ENCODE results near the gene ATP6AP1.

- TF ChIP-seq CTCF (IDR thresholded peaks at IDR 0.05) (no peak), SIN3A (IDR thresholded peaks at IDR 0.05; ENCODE audit: borderline replicate concordance, insufficient read depth, low read depth, low read length) (no peak), POLR2AphosphoS5 (IDR thresholded peaks at IDR 0.05; ENCODE audit: low read depth, low read length) (no peak), REST (IDR thresholded peaks at IDR 0.05; ENCODE audit: insufficient read depth in 1 of 2, low read depth in 2 of 2, low read length in 1 of 2) (no peak)
These were observed 25.3 kb upstream of the ATP6AP1 start for GRCh38 chrX:154403192-154403591.
